Suprapubic skin (tissue), 4 donors: Measurements from ENCODE around the gene SLC22A25.

ENCODE experiments used
- CTCF ChIP-seq, 2 donors: fragments of 200-600 bp in 1 of 2; fragments of 450-650 bp in 1 of 2; sonication (generic) in 1 of 2; IDR thresholded peaks; one replicate each; pipeline ENCODE4 v1.5.1; 2016 to 2019; ENCODE audit warnings: antibody characterized with exemption in 2 of 2, mild to moderate bottlenecking in 1 of 2, moderate library complexity in 1 of 2
- POLR2A ChIP-seq, 2 donors: fragments of 450-650 bp; IDR thresholded peaks; one replicate each; pipeline ENCODE4 v1.6.1; 2017; ENCODE audit warnings: antibody characterized with exemption in 2 of 2, mild to moderate bottlenecking in 2 of 2, moderate library complexity in 2 of 2
- POLR2AphosphoS5 ChIP-seq, 3 donors: sonication (generic); formaldehyde crosslinking; IDR thresholded peaks; one replicate each; pipeline ENCODE4 v1.6.1; 2017; ENCODE audit warnings: antibody characterized with exemption in 3 of 3

GRCh38 chr11:63242089-63242781 lies 1.2 kb downstream of the SLC22A25 start:
- TF ChIP-seq POLR2A (IDR thresholded peaks at IDR 0.05) (no peak), CTCF (IDR thresholded peaks at IDR 0.05) (no peak), POLR2AphosphoS5 (IDR thresholded peaks at IDR 0.05) (no peak)
